Measurements from ENCODE around the gene IL10RB. TPM values are rescaled to one million over a fixed set of nuclear protein-coding genes. Genes with fewer than 3 reads are reported as not detected.

Gene IL10RB
- total RNA-seq, 1 donor from 2014 or later: 21.1 TPM

- Mint-ChIP-seq H3K27ac (no peak overlapping the region), H3K27me3 (no peaks in the 10 kb centered on the region), H3K4me1 (peaks cover 22% of the 10 kb centered on the region), H3K4me3 (no peak overlapping the region), H3K36me3 (ENCODE audit: low read depth) (peaks cover 10% of the 10 kb centered on the region), H3K9me3 (no peaks in the 10 kb centered on the region)
- DNase-seq: peak; percentile 92
- intact Hi-C loops (cut with micrococcal nuclease): loop anchor here (1.0 to 5.0 kb wide), 7 partner anchors 37 to 126 kb away; partner anchors contain the start of genes IFNAR2 and IL10RB
These were observed 59.3 kb downstream of the IL10RB start for GRCh38 chr21:33325222-33326067.

DNA sequence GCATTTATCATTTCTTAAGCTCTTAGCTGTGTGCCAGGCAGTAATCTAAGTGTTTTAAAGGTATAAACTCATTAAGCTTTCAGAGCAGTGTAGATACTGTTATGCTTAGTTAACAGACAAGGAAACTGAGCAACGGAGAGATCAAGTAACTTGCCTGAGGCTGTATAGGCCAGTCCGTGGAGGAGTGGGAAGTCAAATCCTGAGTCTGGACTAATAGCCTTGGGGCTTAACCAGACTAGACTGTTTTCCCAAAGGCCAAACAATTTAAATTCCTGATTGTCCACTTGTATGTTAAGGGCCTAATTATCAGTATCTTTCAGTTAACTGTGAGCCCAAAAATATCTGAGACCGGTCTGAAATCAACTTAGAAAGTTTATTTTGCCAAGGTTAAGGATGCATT, 61.2 kb downstream of the IL10RB start:
- intact Hi-C loops (cut with micrococcal nuclease): loop anchor here (5.0 kb wide), 1 partner anchor 35 kb away; no protein-coding TSS in a partner anchor
- Mint-ChIP-seq H3K4me3 (no peak overlapping the region), H3K36me3 (ENCODE audit: low read depth) (peaks cover 19% of the 10 kb centered on the region), H3K9me3 (peaks cover 3% of the 10 kb centered on the region), H3K27ac (no peak overlapping the region), H3K4me1 (peaks cover 41% of the 10 kb centered on the region), H3K27me3 (no peaks in the 10 kb centered on the region)
- DNase-seq: peak; percentile 50

- intact Hi-C loops (cut with micrococcal nuclease): loop anchor here (5.0 kb wide), 1 partner anchor 34 kb away; no protein-coding TSS in a partner anchor
- peak; percentile 28 for DNase-seq
- peaks cover 9% of the 10 kb centered on the region for H3K9me3 Mint-ChIP-seq
- no peak overlapping the region for H3K27ac Mint-ChIP-seq
- H3K4me3 Mint-ChIP-seq: no peak overlapping the region
- no peaks in the 10 kb centered on the region for H3K27me3 Mint-ChIP-seq
- H3K4me1 Mint-ChIP-seq: peaks cover 42% of the 10 kb centered on the region
- H3K36me3 Mint-ChIP-seq (ENCODE audit: low read depth): peaks cover 24% of the 10 kb centered on the region
These were observed 61.7 kb downstream of the IL10RB start for GRCh38 chr21:33327792-33328433.

GRCh38 chr21:33330726-33331125, 64.6 kb downstream of the IL10RB start:
- no peak for DNase-seq
- Mint-ChIP-seq H3K9me3 (peaks cover 13% of the 10 kb centered on the region), H3K27me3 (no peaks in the 10 kb centered on the region), H3K4me1 (peaks cover 44% of the 10 kb centered on the region), H3K36me3 (ENCODE audit: low read depth) (peaks cover 46% of the 10 kb centered on the region), H3K4me3 (no peak overlapping the region), H3K27ac (no peak overlapping the region)
- intact Hi-C loops (cut with micrococcal nuclease): no loop called here

GRCh38 chr21:33332143-33332542, 66.0 kb downstream of the IL10RB start:
- H3K36me3 Mint-ChIP-seq (ENCODE audit: low read depth): peaks cover 48% of the 10 kb centered on the region
- H3K27ac Mint-ChIP-seq: peak overlapping the region; percentile 13
- peak; percentile 73 for DNase-seq
- H3K27me3 Mint-ChIP-seq: no peaks in the 10 kb centered on the region
- intact Hi-C loops (cut with micrococcal nuclease): no loop called here
- H3K4me1 Mint-ChIP-seq: peaks cover 36% of the 10 kb centered on the region
- peak overlapping the region; percentile 9 for H3K4me3 Mint-ChIP-seq
- H3K9me3 Mint-ChIP-seq: peaks cover 13% of the 10 kb centered on the region

GRCh38 chr21:33334191-33334590, 68.0 kb downstream of the IL10RB start:
- Mint-ChIP-seq H3K27me3 (no peaks in the 10 kb centered on the region), H3K9me3 (peaks cover 13% of the 10 kb centered on the region), H3K4me1 (peaks cover 26% of the 10 kb centered on the region), H3K36me3 (ENCODE audit: low read depth) (peaks cover 48% of the 10 kb centered on the region), H3K27ac (no peak overlapping the region), H3K4me3 (no peak overlapping the region)
- intact Hi-C loops (cut with micrococcal nuclease): no loop called here
- peak; percentile 33 for DNase-seq

- peaks cover 49% of the 10 kb centered on the region for H3K36me3 Mint-ChIP-seq (ENCODE audit: low read depth)
- H3K4me1 Mint-ChIP-seq: peaks cover 26% of the 10 kb centered on the region
- peak; percentile 48 for DNase-seq
- H3K4me3 Mint-ChIP-seq: no peak overlapping the region
- H3K9me3 Mint-ChIP-seq: peaks cover 13% of the 10 kb centered on the region
- H3K27ac Mint-ChIP-seq: no peak overlapping the region
- intact Hi-C loops (cut with micrococcal nuclease): no loop called here
- H3K27me3 Mint-ChIP-seq: no peaks in the 10 kb centered on the region
These were observed 68.7 kb downstream of the IL10RB start for GRCh38 chr21:33334824-33335223.

GRCh38 chr21:33339135-33339534, 73.0 kb downstream of the IL10RB start:
- no peaks in the 10 kb centered on the region for H3K9me3 Mint-ChIP-seq
- H3K27ac Mint-ChIP-seq: no peak overlapping the region
- H3K36me3 Mint-ChIP-seq (ENCODE audit: low read depth): peaks cover 46% of the 10 kb centered on the region
- no peak overlapping the region for H3K4me3 Mint-ChIP-seq
- intact Hi-C loops (cut with micrococcal nuclease): no loop called here
- H3K27me3 Mint-ChIP-seq: no peaks in the 10 kb centered on the region
- H3K4me1 Mint-ChIP-seq: peaks cover 3% of the 10 kb centered on the region
- DNase-seq: no peak

- no peak for DNase-seq
- intact Hi-C loops (cut with micrococcal nuclease): no loop called here
- peaks cover 40% of the 10 kb centered on the region for H3K36me3 Mint-ChIP-seq (ENCODE audit: low read depth)
- H3K4me1 Mint-ChIP-seq: peaks cover 3% of the 10 kb centered on the region
- no peak overlapping the region for H3K27ac Mint-ChIP-seq
- no peaks in the 10 kb centered on the region for H3K27me3 Mint-ChIP-seq
- no peak overlapping the region for H3K4me3 Mint-ChIP-seq
- H3K9me3 Mint-ChIP-seq: no peaks in the 10 kb centered on the region
These were observed 73.8 kb downstream of the IL10RB start for GRCh38 chr21:33339918-33340317.

- no peak overlapping the region for H3K27ac Mint-ChIP-seq
- intact Hi-C loops (cut with micrococcal nuclease): no loop called here
- no peaks in the 10 kb centered on the region for H3K9me3 Mint-ChIP-seq
- H3K4me3 Mint-ChIP-seq: no peak overlapping the region
- peaks cover 56% of the 10 kb centered on the region for H3K36me3 Mint-ChIP-seq (ENCODE audit: low read depth)
- peaks cover 4% of the 10 kb centered on the region for H3K4me1 Mint-ChIP-seq
- no peaks in the 10 kb centered on the region for H3K27me3 Mint-ChIP-seq
- peak; percentile 34 for DNase-seq
These were observed 79.6 kb downstream of the IL10RB start for GRCh38 chr21:33345751-33346238.

Other genes starting within 250 kb of the IL10RB start
- gene OLIG2, start 240.4 kb upstream of the IL10RB start, total RNA-seq: not detected in 2 replicates
- gene OLIG1, start 196.2 kb upstream of the IL10RB start, total RNA-seq: not detected in 2 replicates
- 35.2 and 36.7 TPM in 2 replicates for gene IFNAR2, start 36.4 kb upstream of the IL10RB start, total RNA-seq
- 19.0 and 24.0 TPM in 2 replicates for gene IFNAR1, start 58.6 kb downstream of the IL10RB start, total RNA-seq
- gene IFNGR2, start 137.0 kb downstream of the IL10RB start, total RNA-seq: 8.5 and 9.9 TPM in 2 replicates
- 14.4 and 16.4 TPM in 2 replicates for gene TMEM50B, start 213.6 kb downstream of the IL10RB start, total RNA-seq
- gene DNAJC28, start 225.3 kb downstream of the IL10RB start, total RNA-seq: 0.09 and 0.12 TPM in 2 replicates

Data from activated CD4-positive, alpha-beta T cell treated with anti-CD3 and anti-CD28 coated beads, Interleukin-2, amount 10 ng/mL, durations not matched to agents 24 days and 14 days (primary cell).